BLaER1 treated with 17β-estradiol and CSF1 and Interleukin-3, amounts not matched to agents 10 nM and 100 nM (cell line): ENCODE data around the gene CD2BP2.
"Not testable (repeated sequence)": the region's sequence is repeated elsewhere in the genome, so short reads cannot be mapped to it uniquely, and the experiment has no call there.

Experiments used
- H3K27ac ChIP-seq, 11 experiments: shearing (Covaris generic); formaldehyde crosslinking; 2 replicates each; pipeline ENCODE4 v1.8.1; 2022
- H3K27me3 ChIP-seq, 11 experiments: shearing (Covaris generic); formaldehyde crosslinking; 2 replicates each; pipeline ENCODE4 v1.8.1; 2022
- H3K36me3 ChIP-seq, 11 experiments: shearing (Covaris generic); formaldehyde crosslinking; 2 replicates each; pipeline ENCODE4 v1.8.1; 2022
- H3K4me1 ChIP-seq, 10 experiments: shearing (Covaris generic); formaldehyde crosslinking; 2 replicates each; pipeline ENCODE4 v1.8.1; 2022
- H3K4me2 ChIP-seq, 11 experiments: shearing (Covaris generic); formaldehyde crosslinking; 2 replicates each; pipeline ENCODE4 v1.8.1; 2022
- H3K4me3 ChIP-seq, 10 experiments: shearing (Covaris generic); formaldehyde crosslinking; 2 replicates each; pipeline ENCODE4 v1.8.1; 2022
- H3K9ac ChIP-seq, 11 experiments: shearing (Covaris generic); formaldehyde crosslinking; 2 replicates each; pipeline ENCODE4 v1.8.1; 2022
- H3K9me3 ChIP-seq, 11 experiments: shearing (Covaris generic); formaldehyde crosslinking; replicated peaks in 1 of 11; 2 replicates each; pipeline ENCODE4 v1.8.1; 2022
- H4K20me1 ChIP-seq, 11 experiments: shearing (Covaris generic); formaldehyde crosslinking; 2 replicates each; pipeline ENCODE4 v1.8.1; 2022
- Cebpa-rat ChIP-seq, 11 experiments: shearing (Covaris generic); IDR thresholded peaks; 2 replicates each; pipeline ENCODE4 v1.8.1; 2022

CD2BP2 gene

DNA sequence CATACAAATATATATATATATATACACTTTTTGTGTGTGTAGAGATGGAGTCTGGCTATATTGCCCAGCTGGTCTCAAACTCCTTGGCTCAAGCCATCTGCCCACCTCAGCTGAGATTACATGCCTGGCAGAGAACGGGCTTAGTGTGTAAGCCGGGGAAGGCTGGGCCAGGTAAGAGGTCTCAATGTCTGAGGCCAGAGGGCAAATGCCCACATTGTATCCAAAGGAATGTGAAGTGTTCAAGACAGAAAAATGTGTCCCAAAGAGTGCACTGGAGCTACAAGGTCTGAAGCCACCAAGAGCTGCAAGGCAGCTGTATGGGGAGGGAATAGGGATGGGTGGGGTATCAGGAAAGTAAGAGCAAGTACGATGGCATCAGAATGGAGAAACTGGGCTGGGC lies 8.8 kb downstream of the CD2BP2 start:
- TF ChIP-seq Cebpa-rat (IDR thresholded peaks at IDR 0.05) = no peak
- Histone ChIP-seq H3K4me1 (peaks cover 29 to 68% (median 65%) of the 10 kb centered on the region in 10 experiments), H3K4me2 (no peak overlapping the region), H3K36me3 (peaks cover 12 to 18% (median 13%) of the 10 kb centered on the region in 11 experiments), H3K27ac (no peak overlapping the region), H3K9ac (no peak overlapping the region), H4K20me1 (peaks cover 0 to 19% (median 4%) of the 10 kb centered on the region in 11 experiments; a peak in 11 of 22 replicates), H3K27me3 (no peaks in the 10 kb centered on the region), H3K9me3 (no peaks in the 10 kb centered on the region), H3K4me3 (no peak overlapping the region)

DNA sequence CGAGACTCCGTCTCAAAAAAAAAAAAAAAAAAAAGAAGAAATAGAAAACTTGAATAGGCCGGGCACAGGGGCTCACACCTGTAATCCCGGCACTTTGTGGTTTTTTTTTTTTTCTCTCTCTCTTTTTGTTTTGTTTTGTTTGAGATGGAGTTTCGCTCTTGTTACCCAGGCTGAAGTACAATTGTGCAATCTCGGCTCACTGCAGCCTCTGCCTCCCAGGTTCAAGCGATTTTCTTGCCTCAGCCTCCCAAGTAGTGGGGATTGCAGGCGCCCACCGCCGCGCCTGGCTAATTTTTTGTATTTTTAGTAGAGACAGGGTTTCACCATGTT lies 11.7 kb downstream of the CD2BP2 start:
- H3K9me3 ChIP-seq, H3K4me3 ChIP-seq, H3K27me3 ChIP-seq, H3K36me3 ChIP-seq, H3K9ac ChIP-seq, H4K20me1 ChIP-seq, H3K27ac ChIP-seq: not testable (repeated sequence)
- Histone ChIP-seq H3K4me2 (peak overlapping the region in 8 of 11 experiments; percentile 37 to 69 (median 58); a peak in 11 of 22 replicates), H3K4me1 (peaks cover 15 to 57% (median 50%) of the 10 kb centered on the region in 10 experiments)
- TF ChIP-seq Cebpa-rat (IDR thresholded peaks at IDR 0.05) = peak in 3 of 11 experiments; percentile 36 to 56 (median 46); a peak in 2 of 22 replicates

DNA sequence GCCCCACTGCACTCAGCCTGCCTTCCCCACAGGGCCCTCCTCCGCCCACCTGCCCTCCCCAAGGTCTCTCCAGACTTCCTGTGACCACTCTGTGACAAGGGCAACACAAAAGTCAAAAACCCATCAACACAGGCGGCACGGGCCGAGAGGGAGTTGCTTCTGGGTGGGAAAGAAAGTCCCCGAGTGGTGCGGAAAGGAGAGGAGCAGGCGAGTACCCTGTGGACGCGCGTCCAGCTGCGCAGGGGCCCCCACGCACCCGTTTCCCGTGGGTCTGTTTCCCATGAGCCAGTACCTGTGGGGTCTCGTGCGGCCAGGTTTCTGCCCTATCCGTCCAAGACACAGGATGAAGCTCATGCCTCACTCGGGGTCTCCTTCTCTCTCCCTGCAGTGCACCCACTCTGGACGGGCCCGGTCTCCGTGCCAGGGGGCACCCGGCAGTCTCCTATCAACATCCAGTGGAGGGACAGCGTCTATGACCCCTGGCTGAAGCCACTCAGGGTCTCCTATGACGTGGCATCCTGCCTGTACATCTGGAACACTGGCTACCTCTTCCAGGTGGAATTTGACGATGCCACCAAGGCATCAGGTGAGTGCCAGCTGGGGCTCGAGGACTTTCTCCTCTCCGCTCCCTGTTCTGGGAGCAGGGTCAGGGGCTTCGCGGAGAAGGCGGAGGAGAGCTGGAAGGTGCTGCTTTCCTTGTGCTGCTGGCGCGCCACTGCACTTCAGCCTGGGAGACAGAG lies 12.2 kb downstream of the CD2BP2 start:
- Histone ChIP-seq H3K9ac (peak overlapping the region in 6 of 11 experiments; percentile 1 to 49 (median 12); a peak in 8 of 22 replicates), H3K9me3 (no peaks in the 10 kb centered on the region), H4K20me1 (no peaks in the 10 kb centered on the region), H3K4me1 (peaks cover 15 to 53% (median 46%) of the 10 kb centered on the region in 10 experiments), H3K4me2 (peak overlapping the region; percentile 27 to 69 (median 51); a peak in 20 of 22 replicates), H3K27me3 (no peaks in the 10 kb centered on the region), H3K36me3 (no peaks in the 10 kb centered on the region), H3K4me3 (no peak overlapping the region), H3K27ac (peak overlapping the region in 5 of 11 experiments; percentile 14 to 40 (median 32); a peak in 8 of 22 replicates)
- no peak for TF ChIP-seq Cebpa-rat (IDR thresholded peaks at IDR 0.05)

DNA sequence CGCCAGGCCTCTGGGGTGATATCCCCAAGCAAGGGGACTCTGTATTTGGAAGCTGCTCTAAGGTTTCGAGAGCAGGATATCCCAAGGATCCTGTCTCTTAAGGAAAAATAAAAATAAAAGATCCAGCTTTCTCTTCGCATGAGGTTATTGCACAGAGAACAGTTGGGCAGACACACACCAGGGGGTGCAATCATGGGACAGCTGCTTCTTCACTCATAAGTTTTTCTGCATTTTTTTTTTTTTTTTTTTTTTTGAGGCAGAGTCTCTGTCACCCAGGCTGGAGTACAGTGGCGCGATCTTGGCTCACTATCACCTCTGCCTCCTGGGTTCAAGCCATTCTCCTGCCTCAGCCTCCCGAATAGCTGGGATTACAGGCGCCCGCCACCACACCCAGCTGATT lies 13.1 kb downstream of the CD2BP2 start:
- peak overlapping the region in 9 of 11 experiments; percentile 37 to 69 (median 58); a peak in 10 of 22 replicates for H3K4me2 ChIP-seq
- not testable (repeated sequence) for H3K36me3 ChIP-seq, H3K27me3 ChIP-seq, H3K9me3 ChIP-seq, H3K4me3 ChIP-seq, H4K20me1 ChIP-seq
- peak overlapping the region in 3 of 11 experiments; percentile 17 to 38 (median 32); a peak in 2 of 22 replicates for H3K27ac ChIP-seq
- H3K4me1 ChIP-seq = peaks cover 22 to 53% (median 49%) of the 10 kb centered on the region in 10 experiments
- peak overlapping the region in 3 of 11 experiments; percentile 1 to 49 (median 22); a peak in 3 of 22 replicates for H3K9ac ChIP-seq

DNA sequence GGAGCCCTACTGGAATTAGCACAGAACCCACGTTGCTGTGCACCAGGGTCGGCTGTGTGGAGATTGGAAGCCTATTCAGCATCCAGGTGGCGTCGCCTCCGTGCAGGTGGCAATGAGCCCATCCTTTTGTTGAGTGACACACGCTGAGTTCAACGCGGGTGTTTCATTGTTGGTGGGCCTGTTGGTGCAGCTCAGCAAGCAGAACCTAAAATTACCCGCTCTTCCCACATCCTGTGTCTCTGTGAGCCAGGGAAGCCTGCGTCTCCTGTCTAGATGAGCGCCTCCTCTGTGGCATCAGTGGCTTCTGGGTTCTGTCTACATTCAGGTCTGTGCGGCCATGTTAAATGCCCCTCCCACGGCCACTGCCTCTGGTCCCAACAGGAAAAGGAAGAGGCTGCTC lies 14.5 kb downstream of the CD2BP2 start:
- Histone ChIP-seq H3K4me1 (peaks cover 36 to 66% (median 62%) of the 10 kb centered on the region in 10 experiments), H3K4me3 (0 out of 20 replicates have a peak overlapping the region, but pooled peaks of 1 of the 10 experiments have one; percentile 2), H3K36me3 (no peaks in the 10 kb centered on the region), H3K4me2 (peak overlapping the region; percentile 48 to 86 (median 67)), H3K27ac (peak overlapping the region in 5 of 11 experiments; percentile 5 to 32 (median 28); a peak in 6 of 22 replicates), H3K9ac (peak overlapping the region in 2 of 11 experiments; percentile 30 to 44; a peak in 6 of 22 replicates), H4K20me1 (no peaks in the 10 kb centered on the region), H3K27me3 (no peaks in the 10 kb centered on the region), H3K9me3 (no peaks in the 10 kb centered on the region)
- TF ChIP-seq Cebpa-rat (IDR thresholded peaks at IDR 0.05) = no peak

DNA sequence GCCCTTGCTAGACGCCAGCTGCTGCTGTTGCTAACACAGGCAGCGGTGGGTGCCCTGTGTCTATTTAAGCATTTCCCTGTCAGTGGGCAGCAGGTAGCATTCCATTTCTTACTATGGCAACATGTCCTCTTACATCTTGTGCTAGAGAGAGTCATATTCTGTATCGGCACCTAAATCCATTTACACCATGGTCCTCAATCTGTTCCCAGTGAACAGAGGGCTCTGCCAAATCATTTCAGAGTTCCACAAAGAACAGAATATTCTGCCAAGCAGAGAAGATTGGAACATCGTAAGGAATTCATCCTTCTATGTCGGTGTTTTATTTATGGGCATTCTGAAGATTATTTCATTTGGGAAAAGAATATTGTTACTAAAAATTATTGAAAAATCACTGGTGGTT lies 16.4 kb downstream of the CD2BP2 start:
- not testable (repeated sequence) for H3K9me3 ChIP-seq, H3K27me3 ChIP-seq, H3K27ac ChIP-seq, H3K4me3 ChIP-seq, H3K4me2 ChIP-seq, H4K20me1 ChIP-seq, H3K36me3 ChIP-seq, H3K9ac ChIP-seq
- H3K4me1 ChIP-seq = peaks cover 36 to 66% (median 63%) of the 10 kb centered on the region in 10 experiments

DNA sequence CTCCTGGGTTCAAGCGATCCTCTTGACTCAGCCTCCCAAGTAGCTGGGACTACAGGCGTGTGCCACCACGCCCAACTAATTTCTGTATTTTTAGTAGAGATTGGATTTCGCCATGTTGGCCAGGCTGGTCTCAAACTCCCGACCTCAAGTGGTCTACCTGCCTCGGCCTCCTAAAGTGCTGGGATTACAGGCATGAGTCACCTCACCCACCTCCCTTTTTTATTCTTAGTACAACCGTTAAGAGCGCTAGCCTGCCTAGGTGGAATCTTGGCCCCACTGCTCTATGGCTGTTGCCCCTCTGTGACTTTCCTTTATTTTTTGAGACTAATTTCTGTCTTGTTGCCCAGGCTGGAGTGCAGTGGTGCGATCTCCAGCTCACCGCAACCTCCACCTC lies 17.1 kb downstream of the CD2BP2 start:
- H3K27ac ChIP-seq = peak overlapping the region in 4 of 11 experiments; percentile 31 to 47 (median 32); a peak in 3 of 22 replicates
- H3K9me3 ChIP-seq = not testable (repeated sequence)

DNA sequence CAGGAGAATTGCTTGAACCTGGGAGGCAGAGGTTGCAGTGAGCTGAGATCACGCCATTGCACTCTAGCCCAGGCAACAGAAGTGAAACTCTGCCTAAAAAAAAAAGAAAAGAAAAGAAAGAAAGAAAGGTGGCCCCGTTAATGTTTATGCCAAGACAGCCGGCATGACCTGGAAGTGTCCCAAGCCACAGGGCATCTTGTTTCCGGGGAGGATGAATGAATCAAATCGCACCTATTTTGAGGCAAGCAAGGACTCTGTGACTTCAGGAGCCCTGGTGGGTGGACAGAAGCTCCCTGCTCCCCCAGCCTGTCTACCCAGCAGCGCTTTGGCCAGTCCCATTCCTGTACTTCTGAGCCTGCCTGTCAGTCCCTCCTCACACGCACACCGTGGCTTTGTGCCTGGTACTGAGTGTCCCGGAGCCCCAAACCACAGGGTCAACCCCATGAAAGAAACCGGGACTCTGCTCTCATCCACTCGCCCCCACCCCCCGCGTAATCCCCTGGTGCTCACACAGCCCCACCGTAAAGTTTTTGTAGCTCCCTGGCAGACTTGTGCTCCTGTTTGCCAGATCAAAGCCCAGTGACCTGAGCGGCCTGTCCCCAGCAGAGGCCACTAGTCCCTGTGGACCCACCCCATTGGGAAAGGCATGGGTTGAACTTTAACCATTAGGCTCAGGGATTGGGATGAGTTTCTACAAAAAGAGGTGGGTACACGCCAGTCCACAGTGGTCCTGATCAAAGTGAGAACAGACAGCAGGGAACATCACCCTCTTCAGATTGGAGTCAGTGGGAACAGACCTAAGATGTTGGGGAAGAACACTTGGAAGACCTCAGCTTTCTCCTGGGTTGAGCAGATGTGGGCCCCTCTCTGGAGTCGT lies 19.3 kb downstream of the CD2BP2 start:
- Histone ChIP-seq H3K36me3 (no peaks in the 10 kb centered on the region), H3K4me3 (peak overlapping the region; percentile 68 to 79 (median 74)), H3K27ac (peak overlapping the region; percentile 42 to 94 (median 91); a peak in 21 of 22 replicates), H4K20me1 (peaks cover 0 to 17% (median 10%) of the 10 kb centered on the region in 11 experiments; a peak in 12 of 22 replicates), H3K9me3 (no peaks in the 10 kb centered on the region), H3K9ac (peak overlapping the region; percentile 90 to 94 (median 91)), H3K4me2 (peak overlapping the region; percentile 78 to 97 (median 93)), H3K27me3 (no peaks in the 10 kb centered on the region), H3K4me1 (peaks cover 26 to 45% (median 37%) of the 10 kb centered on the region in 10 experiments)
- no peak for TF ChIP-seq Cebpa-rat (IDR thresholded peaks at IDR 0.05)

More for the DNA sequence above, 17.1 kb downstream of the CD2BP2 start:
- peaks cover 34 to 59% (median 55%) of the 10 kb centered on the region in 10 experiments for H3K4me1 ChIP-seq
- H3K9ac ChIP-seq, H3K36me3 ChIP-seq, H3K27me3 ChIP-seq, H3K4me3 ChIP-seq, H4K20me1 ChIP-seq: not testable (repeated sequence)
- H3K4me2 ChIP-seq = peak overlapping the region in 9 of 11 experiments; percentile 43 to 97 (median 71); a peak in 16 of 22 replicates

DNA sequence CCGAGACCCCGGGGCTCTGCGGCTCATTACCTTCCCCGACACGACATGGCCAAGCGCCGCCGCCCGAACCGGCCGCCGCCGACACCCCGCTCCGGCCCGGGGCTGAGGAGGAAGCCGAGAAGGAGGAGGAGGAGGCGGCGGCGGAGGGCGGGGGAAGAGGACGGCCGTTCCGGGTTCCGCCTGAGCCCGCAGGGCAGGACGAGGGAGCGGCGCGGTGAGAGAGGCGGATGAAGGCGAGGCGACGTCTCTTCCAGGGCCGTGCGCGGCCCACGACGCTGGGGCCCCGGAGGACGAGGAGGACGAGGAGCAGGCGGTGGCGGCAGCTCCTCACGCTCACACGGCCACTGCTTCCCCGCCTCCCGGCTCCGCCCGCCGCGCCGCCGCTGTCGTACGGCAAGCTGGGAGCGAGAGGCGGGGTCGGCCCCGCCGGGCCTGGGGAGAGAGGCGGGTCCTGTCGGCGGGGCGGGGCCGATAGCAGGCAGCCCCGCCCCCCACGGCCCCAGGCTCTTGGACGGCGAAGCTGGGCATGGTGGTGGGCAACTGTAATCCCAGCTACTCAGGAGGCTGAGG lies 20.0 kb downstream of the CD2BP2 start:
- H3K4me1 ChIP-seq = peaks cover 20 to 38% (median 30%) of the 10 kb centered on the region in 10 experiments
- peaks cover 0 to 21% (median 14%) of the 10 kb centered on the region in 11 experiments; a peak in 14 of 22 replicates for H4K20me1 ChIP-seq
- H3K4me2 ChIP-seq = peak overlapping the region; percentile 78 to 97 (median 93)
- H3K9me3 ChIP-seq, H3K36me3 ChIP-seq, H3K27me3 ChIP-seq: not testable (repeated sequence)
- peak overlapping the region; percentile 87 to 94 (median 91) for H3K27ac ChIP-seq
- H3K9ac ChIP-seq = peak overlapping the region; percentile 90 to 94 (median 91)
- H3K4me3 ChIP-seq = peak overlapping the region; percentile 68 to 79 (median 74)

DNA sequence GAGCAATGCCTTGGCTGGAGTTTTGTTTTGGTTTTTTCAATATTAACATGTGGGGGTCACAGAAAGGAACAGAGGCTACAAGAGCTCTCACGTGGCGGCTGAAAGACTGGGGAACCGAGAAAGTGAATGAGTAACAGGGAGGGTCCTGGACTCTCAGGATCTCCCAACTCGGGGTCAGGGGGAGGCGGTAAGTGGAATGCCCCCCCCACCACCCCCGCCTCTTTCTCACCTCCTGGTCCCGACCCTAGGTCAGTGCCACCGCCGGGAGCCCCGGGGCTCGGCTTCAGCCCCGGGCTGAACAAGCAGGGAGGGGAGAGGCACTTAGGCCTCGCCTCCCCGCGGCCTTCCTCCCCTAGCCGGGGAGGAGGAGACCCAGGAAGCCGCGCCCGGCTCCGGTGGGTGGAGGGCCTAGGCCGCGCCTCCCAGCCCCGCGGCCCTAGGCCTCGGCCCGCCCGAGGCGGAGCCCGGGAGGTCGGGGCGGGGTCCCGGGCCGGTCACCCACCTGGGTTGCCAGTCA lies 20.6 kb downstream of the CD2BP2 start:
- Histone ChIP-seq H3K27ac (peak overlapping the region; percentile 87 to 94 (median 91)), H3K9ac (peak overlapping the region; percentile 90 to 94 (median 91))
- H3K27me3 ChIP-seq = not testable (repeated sequence)

DNA sequence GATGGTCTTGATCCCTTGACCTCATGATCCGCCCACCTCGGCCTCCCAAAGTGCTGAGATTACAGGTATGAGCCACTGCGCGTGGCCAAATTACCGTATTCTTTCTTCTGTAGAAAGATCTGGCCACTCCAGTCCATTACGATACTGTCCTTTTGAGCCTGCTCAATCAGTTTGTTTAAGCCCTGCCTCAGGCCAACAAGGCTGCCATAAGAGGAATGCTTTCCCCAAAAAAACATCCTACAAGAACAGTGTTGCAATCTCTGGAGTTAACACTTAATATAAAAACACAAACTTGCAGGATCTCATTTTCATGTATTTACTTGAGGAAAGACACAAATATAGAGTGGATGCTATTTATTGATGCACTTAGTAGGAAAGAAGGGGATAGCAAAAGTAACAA lies 30.9 kb downstream of the CD2BP2 start:
- not testable (repeated sequence) for H3K9me3 ChIP-seq, H3K27ac ChIP-seq, H3K36me3 ChIP-seq, H3K4me3 ChIP-seq, H3K9ac ChIP-seq, H3K27me3 ChIP-seq
- H3K4me1 ChIP-seq = peaks cover 4 to 13% (median 10%) of the 10 kb centered on the region in 10 experiments; a peak in 18 of 20 replicates
- peak overlapping the region in 1 of 11 experiments; percentile 9; a peak in 1 of 22 replicates for H3K4me2 ChIP-seq
- H4K20me1 ChIP-seq = peaks cover 11 to 74% (median 31%) of the 10 kb centered on the region in 11 experiments; a peak in 17 of 22 replicates

More for the DNA sequence above, 20.6 kb downstream of the CD2BP2 start:
- Histone ChIP-seq H3K4me3 (peak overlapping the region; percentile 68 to 79 (median 74)), H4K20me1 (peaks cover 0 to 26% (median 20%) of the 10 kb centered on the region in 11 experiments; a peak in 15 of 22 replicates), H3K4me1 (peaks cover 20 to 32% (median 25%) of the 10 kb centered on the region in 10 experiments), H3K4me2 (peak overlapping the region in 6 of 11 experiments; percentile 15 to 78 (median 37); a peak in 9 of 22 replicates)
- H3K36me3 ChIP-seq, H3K9me3 ChIP-seq: not testable (repeated sequence)

DNA sequence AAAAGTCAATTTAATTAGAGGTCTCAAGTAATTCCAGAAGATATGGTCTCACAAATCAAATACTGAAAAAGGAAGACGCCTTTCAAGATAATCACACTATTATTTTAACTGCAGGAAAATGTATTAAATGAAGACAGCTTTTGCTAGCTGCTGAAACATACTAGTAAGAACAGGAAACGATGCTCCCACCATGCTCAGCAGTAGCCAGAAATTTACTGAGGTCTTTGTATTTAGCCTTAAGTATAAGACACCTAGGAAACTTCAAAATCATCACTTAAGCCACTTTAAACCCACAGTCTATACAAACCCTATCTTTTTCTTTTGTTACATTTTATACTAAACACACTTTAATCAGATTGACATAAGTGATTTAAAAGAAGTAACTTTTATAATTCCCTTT lies 36.5 kb downstream of the CD2BP2 start:
- H3K36me3 ChIP-seq, H3K9me3 ChIP-seq, H3K4me3 ChIP-seq, H3K4me1 ChIP-seq, H3K4me2 ChIP-seq, H3K9ac ChIP-seq, H3K27ac ChIP-seq, H3K27me3 ChIP-seq: not testable (repeated sequence)
- H4K20me1 ChIP-seq = peaks cover under 1 to 73% (median 32%) of the 10 kb centered on the region in 11 experiments; a peak in 17 of 22 replicates
